Hepatocyte (in vitro differentiated cells): Measurements from ENCODE around the gene ZNRF1.

Experiments
- EZH2 ChIP-seq: fragments of 200-600 bp; sonication (generic); IDR thresholded peaks from 2 replicates; pipeline ENCODE4 v1.6.1; 2016; ENCODE audit warnings: antibody characterized with exemption, mild to moderate bottlenecking, borderline replicate concordance
- EZH2phosphoT487 ChIP-seq: fragments of 200-600 bp; sonication (generic); IDR thresholded peaks from one replicate; pipeline ENCODE4 v1.6.1; 2018; ENCODE audit warnings: antibody characterized with exemption, mild to moderate bottlenecking, low read depth, moderate library complexity; ENCODE audit not compliant: unreplicated experiment, severe bottlenecking

DNA sequence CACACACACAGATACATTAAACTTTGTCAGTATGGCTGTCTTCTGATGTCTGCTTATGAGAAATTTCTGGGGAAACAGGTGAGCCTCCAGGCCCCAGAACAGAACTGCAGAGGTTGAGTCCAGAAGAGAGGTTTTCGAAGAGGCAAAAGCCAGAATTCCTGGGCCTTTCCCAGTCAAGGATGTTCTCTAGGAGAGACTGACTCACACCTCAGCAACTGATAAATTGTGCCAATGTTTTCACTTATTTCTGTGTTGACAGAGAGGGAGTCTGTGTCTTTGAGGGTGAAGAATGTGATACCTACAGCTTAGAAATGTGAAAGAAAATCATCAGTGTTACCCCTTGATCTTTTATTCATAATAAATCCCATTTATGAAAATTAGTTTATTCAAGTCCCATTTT is 87.5 kb downstream of the ZNRF1 start:
- TF ChIP-seq EZH2 (no peak), EZH2phosphoT487 (no peak)
